HG02943 (cell line): ENCODE results near the gene RECK.
"Not testable (repeated sequence)": the region's sequence is repeated elsewhere in the genome, so short reads cannot be mapped to it uniquely, and the experiment has no call there.

ENCODE experiments used
- ATAC-seq: cut with Tn5 transposase; IDR thresholded peaks from one replicate; pipeline ENCODE4 v1.9.1; 2021; ENCODE audit warnings: mild to moderate bottlenecking, low read depth, moderate library complexity; ENCODE audit not compliant: unreplicated experiment

Gene RECK, protein sequence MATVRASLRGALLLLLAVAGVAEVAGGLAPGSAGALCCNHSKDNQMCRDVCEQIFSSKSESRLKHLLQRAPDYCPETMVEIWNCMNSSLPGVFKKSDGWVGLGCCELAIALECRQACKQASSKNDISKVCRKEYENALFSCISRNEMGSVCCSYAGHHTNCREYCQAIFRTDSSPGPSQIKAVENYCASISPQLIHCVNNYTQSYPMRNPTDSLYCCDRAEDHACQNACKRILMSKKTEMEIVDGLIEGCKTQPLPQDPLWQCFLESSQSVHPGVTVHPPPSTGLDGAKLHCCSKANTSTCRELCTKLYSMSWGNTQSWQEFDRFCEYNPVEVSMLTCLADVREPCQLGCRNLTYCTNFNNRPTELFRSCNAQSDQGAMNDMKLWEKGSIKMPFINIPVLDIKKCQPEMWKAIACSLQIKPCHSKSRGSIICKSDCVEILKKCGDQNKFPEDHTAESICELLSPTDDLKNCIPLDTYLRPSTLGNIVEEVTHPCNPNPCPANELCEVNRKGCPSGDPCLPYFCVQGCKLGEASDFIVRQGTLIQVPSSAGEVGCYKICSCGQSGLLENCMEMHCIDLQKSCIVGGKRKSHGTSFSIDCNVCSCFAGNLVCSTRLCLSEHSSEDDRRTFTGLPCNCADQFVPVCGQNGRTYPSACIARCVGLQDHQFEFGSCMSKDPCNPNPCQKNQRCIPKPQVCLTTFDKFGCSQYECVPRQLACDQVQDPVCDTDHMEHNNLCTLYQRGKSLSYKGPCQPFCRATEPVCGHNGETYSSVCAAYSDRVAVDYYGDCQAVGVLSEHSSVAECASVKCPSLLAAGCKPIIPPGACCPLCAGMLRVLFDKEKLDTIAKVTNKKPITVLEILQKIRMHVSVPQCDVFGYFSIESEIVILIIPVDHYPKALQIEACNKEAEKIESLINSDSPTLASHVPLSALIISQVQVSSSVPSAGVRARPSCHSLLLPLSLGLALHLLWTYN

GRCh38 chr9:36036780-36037548 is at the start of gene RECK:
TSS of gene RECK (plus strand) at chr9:36036913. CDS start at chr9:36036999, 86 bp downstream.
- ATAC-seq = peak; percentile 71

GRCh38 chr9:35990155-35990554 is 46.6 kb upstream of the RECK start:
- no peak for ATAC-seq

GRCh38 chr9:35993136-35993535 is 43.6 kb upstream of the RECK start:
- not testable (repeated sequence) for ATAC-seq

GRCh38 chr9:35993976-35994720 is 42.6 kb upstream of the RECK start:
- ATAC-seq = no peak

DNA sequence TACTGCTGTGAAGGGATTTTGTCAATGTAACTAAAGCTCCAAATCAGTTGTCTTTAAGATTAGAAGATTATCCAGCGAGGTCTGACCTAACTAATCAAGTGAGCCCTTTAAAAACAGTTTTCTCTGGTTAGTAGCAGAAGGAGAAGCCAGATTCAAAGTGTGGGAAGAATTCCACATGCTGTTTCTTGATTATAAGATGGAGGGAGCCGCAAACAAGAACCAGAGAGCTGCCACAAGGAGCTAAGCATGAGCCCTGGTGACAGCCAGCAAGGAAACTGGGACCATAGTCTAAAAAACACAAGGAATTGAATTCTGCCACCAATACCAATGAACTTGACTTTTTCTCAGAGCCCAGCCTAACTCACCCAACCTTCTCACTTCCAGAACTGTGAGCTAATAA is 41.8 kb upstream of the RECK start:
- ATAC-seq = no peak

- ATAC-seq = no peak
These were observed 40.2 kb upstream of the RECK start for GRCh38 chr9:35996358-35996970.

GRCh38 chr9:35997016-35997415 is 39.7 kb upstream of the RECK start:
- not testable (repeated sequence) for ATAC-seq

DNA sequence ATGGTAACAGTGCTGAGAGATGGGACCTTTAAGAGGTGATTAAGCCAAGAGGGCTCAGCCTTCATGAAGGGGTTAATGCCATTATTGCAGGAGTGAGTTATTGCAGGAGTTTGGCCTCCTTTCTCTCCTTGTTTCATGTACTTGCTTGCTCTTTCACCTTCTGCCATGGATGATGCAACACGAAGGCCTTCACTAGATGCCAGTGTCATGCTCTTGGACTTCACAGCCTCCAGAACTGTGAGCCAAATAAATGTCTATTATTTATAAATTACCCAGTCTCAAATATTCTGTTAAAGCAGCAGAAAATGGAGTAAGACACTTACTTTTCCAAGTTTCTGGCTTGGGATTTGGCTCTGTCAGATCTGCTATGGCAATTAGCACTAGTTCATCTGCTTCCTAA is 38.4 kb upstream of the RECK start:
- ATAC-seq = no peak

DNA sequence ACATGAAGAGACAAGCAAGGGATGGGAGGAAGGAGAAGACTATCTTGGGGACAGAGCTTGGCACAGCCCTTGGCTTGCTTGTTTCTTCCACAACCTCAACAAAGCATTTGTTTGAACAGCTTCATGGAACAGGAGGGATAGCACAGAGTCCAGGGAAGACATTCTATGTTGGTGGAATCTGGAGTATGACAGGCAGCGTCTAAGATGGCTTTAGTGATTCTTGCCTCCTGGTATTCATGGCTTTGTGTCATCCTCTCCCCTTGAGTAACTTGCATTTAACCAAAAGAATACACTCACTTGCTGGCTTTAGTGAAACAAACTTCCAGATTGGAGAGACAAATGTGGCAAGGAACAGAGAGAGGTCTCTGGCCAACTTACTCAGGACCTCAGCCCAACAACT is 30.8 kb upstream of the RECK start:
- ATAC-seq = no peak

DNA sequence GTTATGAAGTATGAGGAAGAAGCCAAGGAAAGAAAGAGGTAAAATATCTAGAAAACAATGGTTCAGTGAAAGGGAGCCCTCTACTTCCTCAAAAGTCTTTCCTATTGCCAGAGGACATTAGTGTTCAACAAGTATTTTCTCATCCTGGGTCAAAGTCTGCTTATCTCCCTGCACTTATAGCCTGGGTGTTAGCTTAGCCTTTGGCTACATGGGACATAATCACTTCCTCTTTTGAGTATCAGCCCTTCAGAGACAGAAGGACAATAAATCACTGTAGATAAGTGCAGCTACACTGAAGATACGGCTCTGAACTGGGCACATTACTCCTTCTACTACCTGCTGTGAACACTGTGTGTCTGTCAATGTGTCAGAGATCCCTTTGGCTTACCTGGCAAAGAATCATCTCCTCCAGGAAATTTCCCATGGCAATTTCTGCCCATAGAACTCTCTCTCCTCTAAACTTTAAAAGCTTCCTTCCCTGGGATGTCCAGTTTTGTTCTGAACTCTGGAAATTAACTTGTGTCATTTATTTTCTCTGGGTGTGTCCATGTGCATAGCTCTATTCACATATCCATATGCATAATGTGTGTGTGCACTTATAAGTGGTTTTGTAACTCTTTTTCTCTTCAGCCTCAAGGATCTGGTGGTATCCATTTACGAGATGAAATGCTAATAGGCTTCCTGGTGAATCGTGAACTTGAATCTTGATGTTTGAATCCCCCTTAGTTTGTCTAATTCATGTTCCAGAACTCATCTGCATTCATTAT is 30.0 kb upstream of the RECK start:
- no peak for ATAC-seq

- no peak for ATAC-seq
These were observed 29.4 kb upstream of the RECK start for GRCh38 chr9:36007316-36007708.

DNA sequence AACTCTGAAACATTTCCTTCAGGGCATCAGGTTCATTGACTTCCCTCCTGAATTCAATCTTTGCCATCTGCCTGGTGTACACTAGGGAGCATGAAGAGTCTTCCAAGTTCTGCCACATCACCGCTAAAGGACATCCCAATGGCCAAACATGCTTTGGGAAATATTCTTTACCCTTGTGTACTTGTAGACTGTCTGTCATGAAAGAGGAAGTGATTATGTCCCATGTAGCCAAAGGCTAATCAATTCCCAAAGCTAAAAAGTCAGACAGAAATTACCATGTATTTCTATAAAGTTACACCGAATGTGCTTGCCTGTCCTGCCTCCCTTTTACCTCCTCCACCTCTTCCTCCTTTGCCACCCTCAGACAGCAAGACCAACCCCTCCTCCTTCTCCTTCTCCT is 28.9 kb upstream of the RECK start:
- no peak for ATAC-seq

GRCh38 chr9:36008774-36009300 is 27.9 kb upstream of the RECK start:
- ATAC-seq = peak; percentile 65

DNA sequence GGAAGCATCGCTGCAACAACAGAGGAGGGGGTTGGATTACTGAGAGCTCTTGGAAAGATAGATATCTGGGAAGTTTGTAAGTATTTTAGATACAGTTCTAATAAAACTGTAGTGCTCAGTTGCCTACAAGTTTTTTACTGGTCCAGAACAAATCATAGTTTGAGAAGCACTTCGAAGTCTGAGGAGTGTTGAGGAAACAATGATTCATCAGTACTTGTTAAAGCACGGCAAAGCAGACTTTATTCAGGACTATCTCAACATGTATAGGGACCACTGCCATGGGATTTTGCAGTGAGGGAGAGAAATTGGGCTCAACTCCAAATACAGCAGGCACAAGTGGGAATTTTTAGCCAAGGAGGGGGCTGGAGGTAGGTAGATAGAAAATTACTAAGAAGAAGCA is 25.3 kb upstream of the RECK start:
- no peak for ATAC-seq

DNA sequence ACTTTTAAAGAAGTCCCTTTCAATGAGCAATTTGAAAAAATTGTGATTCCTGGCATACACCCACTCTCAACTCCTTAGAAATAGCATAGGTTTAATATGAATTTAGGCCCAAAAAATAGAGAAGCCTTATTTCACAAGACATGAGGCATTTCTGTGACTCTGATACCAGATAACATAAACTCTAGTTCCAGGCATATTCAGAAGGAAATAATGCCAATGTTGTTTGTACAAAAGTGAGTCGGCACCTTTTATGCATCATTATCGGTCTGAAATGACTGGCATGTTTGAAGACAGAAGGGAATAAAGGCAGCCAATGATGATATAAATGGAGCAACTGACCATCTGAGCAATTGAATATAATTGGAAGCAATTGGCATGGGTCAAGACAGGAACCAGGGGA is 19.4 kb upstream of the RECK start:
- no peak for ATAC-seq

- ATAC-seq = no peak
These were observed 18.6 kb upstream of the RECK start for GRCh38 chr9:36018129-36018528.

GRCh38 chr9:36018891-36019720 is 17.6 kb upstream of the RECK start:
- ATAC-seq = no peak

DNA sequence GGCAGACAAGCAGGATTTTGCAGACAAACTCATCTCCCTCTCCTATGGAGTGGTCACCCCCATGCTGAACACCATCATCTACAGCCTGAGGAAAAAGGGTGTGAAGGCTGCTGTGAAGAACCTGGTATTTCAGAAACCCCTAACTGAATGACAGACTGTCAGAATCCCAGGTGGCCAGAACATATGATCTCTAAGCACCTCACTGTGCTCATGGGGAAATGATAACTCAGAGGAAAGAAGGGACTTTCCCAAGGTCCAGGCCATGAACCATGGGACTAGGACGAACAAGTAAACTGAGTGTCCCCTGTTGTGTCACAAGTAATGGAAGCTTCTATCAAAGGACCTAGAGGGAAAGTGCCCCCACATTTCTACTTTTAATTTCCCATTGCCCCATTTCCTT is 14.7 kb upstream of the RECK start:
- ATAC-seq = no peak
